ENCODE measurements around the gene FOXL3.

GRCh38 chr7:293681-294439, 3.9 kb downstream of the FOXL3 start:
- TF ChIP-seq CTCF (conservative IDR thresholded peaks at IDR 0.05) (no peak), EZH2 (IDR thresholded peaks at IDR 0.05; ENCODE audit: low read depth) (no peak)

Measured in PC-9 (cell line).